HUES6 (cell line): ENCODE measurements around the gene KRTAP4-9.
"Not testable (repeated sequence)": the region's sequence is repeated elsewhere in the genome, so short reads cannot be mapped to it uniquely, and the experiment has no call there.

ENCODE experiments used
- H3K27ac ChIP-seq: 2 replicates; pipeline ENCODE4 v1.7.0; 2013; ENCODE audit warnings: low read depth, mild to moderate bottlenecking, low read length, inconsistent platforms
- H3K27me3 ChIP-seq: 2 replicates; pipeline ENCODE4 v1.6.1; 2013; ENCODE audit warnings: low read length; ENCODE audit not compliant: control insufficient read depth, insufficient read depth
- H3K36me3 ChIP-seq: 2 replicates; pipeline ENCODE4 v1.6.1; 2013; ENCODE audit warnings: low read length; ENCODE audit not compliant: control insufficient read depth, insufficient read depth
- H3K4me1 ChIP-seq: 2 replicates; pipeline ENCODE4 v1.6.1; 2013; ENCODE audit warnings: low read length; ENCODE audit not compliant: control insufficient read depth, insufficient read depth
- H3K4me3 ChIP-seq: 2 replicates; pipeline ENCODE4 v1.5.1; 2013; ENCODE audit warnings: low read depth, low read length
- H3K9ac ChIP-seq: one replicate; pipeline ENCODE4 v1.6.1; 2013; ENCODE audit warnings: mild to moderate bottlenecking, low read length
- H3K9me3 ChIP-seq: 2 replicates; pipeline ENCODE4 v1.6.1; 2013; ENCODE audit warnings: low read depth, low read length; ENCODE audit not compliant: control insufficient read depth, insufficient read depth

KRTAP4-9 gene

GRCh38 chr17:41139865-41140264 lies 34.7 kb downstream of the KRTAP4-9 start:
- H3K4me3 ChIP-seq, H3K4me1 ChIP-seq, H3K27ac ChIP-seq, H3K36me3 ChIP-seq, H3K9ac ChIP-seq, H3K27me3 ChIP-seq: not testable (repeated sequence)
- H3K9me3 ChIP-seq, result peaks cover 24% of the 10 kb centered on the region

DNA sequence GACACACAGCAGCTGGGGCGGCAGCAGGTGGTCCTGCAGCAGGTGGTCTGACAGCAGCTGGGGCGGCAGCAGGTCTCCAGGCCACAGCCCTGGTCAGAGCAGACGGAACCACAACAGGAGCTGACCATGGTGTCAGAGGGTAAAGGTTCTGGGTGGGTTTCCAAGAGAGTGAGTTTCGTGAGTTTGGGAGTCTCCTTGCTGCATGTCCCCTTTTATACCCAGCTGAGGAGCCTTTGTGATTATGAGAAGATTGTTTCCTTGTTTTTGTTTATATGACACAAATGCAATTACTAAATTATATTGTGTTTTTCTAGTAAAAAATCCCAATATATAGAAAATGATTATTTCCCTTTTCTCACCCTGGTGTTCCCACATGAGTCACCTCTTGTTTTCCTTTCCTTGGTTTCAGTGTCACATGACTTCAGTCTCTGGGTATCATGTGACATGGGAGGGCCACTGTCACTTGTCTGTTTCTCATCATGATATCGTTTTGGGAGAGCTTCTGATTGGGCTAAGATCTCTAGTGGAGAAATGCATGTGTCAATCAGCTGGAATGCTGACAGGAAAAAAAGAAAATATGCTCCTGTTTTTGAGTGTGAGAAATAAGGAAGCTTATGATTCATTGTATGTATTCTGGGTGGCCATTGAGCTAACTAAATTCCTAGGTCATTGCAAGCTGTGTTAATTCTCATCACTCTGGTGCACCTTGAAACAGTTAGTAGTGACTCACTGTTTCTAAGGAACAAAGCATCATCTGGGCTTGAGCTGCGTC lies 35.4 kb downstream of the KRTAP4-9 start, which contains the start of gene KRTAP4-6:
KRTAP4-6 (minus strand) TSS at position 185 of the 772 bp plus-strand sequence; CDS start at position 128, 57 bp downstream.
- no peaks in the 10 kb centered on the region for H3K27me3 ChIP-seq
- H3K4me3 ChIP-seq, result no peak within 1 kb of the TSS
- H3K27ac ChIP-seq, result no peak within 1 kb of the TSS
- H3K36me3 ChIP-seq, result no peaks in the 10 kb centered on the region
- no peak within 1 kb of the TSS for H3K9ac ChIP-seq
- H3K9me3 ChIP-seq, result peaks cover 24% of the 10 kb centered on the region
- no peaks in the 10 kb centered on the region for H3K4me1 ChIP-seq

GRCh38 chr17:41141361-41141760 lies 36.2 kb downstream of the KRTAP4-9 start:
- Histone ChIP-seq H3K4me3 (no peak overlapping the region), H3K27me3 (no peaks in the 10 kb centered on the region), H3K36me3 (no peaks in the 10 kb centered on the region), H3K9ac (no peak overlapping the region), H3K27ac (no peak overlapping the region), H3K9me3 (peaks cover 24% of the 10 kb centered on the region), H3K4me1 (no peaks in the 10 kb centered on the region)

- Histone ChIP-seq H3K4me1 (no peaks in the 10 kb centered on the region), H3K4me3 (no peak overlapping the region), H3K9ac (no peak overlapping the region), H3K36me3 (no peaks in the 10 kb centered on the region), H3K27ac (no peak overlapping the region), H3K27me3 (no peaks in the 10 kb centered on the region; the same call in 1 of the 2 replicates), H3K9me3 (peaks cover 21% of the 10 kb centered on the region)
Measured at GRCh38 chr17:41144846-41145245, 39.7 kb downstream of the KRTAP4-9 start.

GRCh38 chr17:41145261-41145660 lies 40.1 kb downstream of the KRTAP4-9 start:
- Histone ChIP-seq H3K9ac (no peak overlapping the region), H3K9me3 (peaks cover 17% of the 10 kb centered on the region), H3K4me1 (no peaks in the 10 kb centered on the region), H3K36me3 (no peaks in the 10 kb centered on the region), H3K27me3 (no peaks in the 10 kb centered on the region; the same call in 1 of the 2 replicates), H3K4me3 (no peak overlapping the region), H3K27ac (no peak overlapping the region)

- Histone ChIP-seq H3K4me3 (no peak overlapping the region), H3K36me3 (no peaks in the 10 kb centered on the region), H3K27ac (no peak overlapping the region), H3K27me3 (no peaks in the 10 kb centered on the region; the same call in 1 of the 2 replicates), H3K9ac (no peak overlapping the region), H3K9me3 (peaks cover 6% of the 10 kb centered on the region), H3K4me1 (no peaks in the 10 kb centered on the region)
Measured at GRCh38 chr17:41147531-41148204, 42.5 kb downstream of the KRTAP4-9 start.

DNA sequence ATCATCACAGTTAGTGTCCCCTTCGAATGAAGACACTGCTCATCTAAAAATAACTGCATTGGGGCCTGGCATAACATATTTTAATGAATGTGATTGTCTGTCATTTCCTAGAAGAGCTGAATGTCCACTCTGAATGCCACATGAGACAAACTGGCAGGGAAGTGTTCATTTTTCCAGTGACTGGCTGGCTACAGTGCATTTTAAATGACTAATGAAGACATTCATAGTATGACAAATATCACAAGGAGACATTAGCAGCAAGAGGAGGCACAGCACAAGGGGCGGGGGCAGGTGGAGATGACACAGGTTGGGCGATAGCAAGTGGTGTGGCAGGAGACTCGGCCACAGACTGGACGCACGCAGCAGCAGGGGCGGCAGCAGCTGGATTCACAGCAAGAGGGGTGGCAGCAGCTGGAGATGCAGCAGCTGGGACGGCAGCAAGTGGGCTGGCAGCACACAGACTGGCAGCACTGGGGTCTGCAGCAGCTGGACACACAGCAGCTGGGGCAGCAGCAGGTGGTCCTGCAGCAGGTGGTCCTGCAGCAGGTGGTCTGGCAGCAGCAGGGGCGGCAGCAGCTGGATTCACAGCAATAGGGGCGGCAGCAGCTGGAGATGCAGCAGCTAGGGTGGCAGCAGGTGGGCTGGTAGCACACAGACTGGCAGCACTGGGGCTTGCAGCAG lies 43.9 kb downstream of the KRTAP4-9 start:
- H3K9me3 ChIP-seq, H3K27me3 ChIP-seq, H3K27ac ChIP-seq, H3K36me3 ChIP-seq, H3K4me1 ChIP-seq, H3K4me3 ChIP-seq, H3K9ac ChIP-seq: not testable (repeated sequence)

DNA sequence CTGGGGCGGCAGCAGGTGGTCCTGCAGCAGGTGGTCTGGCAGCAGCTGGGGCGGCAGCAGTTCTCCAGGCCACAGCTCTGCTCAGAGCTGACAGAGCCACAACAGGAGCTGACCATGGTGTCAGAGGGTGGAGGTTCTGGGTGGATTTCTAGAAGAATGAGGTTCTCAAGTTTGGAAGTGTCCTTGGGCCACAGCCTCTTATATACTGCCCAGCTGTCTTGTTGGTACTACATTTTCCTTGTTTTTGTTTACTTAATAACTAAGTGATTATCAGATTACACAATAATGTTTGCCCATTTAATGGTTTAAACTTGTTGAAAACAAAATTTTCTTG lies 44.4 kb downstream of the KRTAP4-9 start, which contains the start of gene KRTAP4-5:
KRTAP4-5 (minus strand) TSS at position 174 of the 334 bp plus-strand sequence; CDS start at position 116, 58 bp downstream.
- Histone ChIP-seq H3K36me3 (no peaks in the 10 kb centered on the region), H3K9ac (no peak within 1 kb of the TSS), H3K9me3 (no peaks in the 10 kb centered on the region), H3K4me3 (no peak within 1 kb of the TSS), H3K4me1 (no peaks in the 10 kb centered on the region), H3K27ac (no peak within 1 kb of the TSS), H3K27me3 (no peaks in the 10 kb centered on the region; the same call in 1 of the 2 replicates)

GRCh38 chr17:41150026-41150425 lies 44.8 kb downstream of the KRTAP4-9 start:
- no peak overlapping the region for H3K27ac ChIP-seq
- no peaks in the 10 kb centered on the region; the same call in 1 of the 2 replicates for H3K27me3 ChIP-seq
- no peak overlapping the region for H3K9ac ChIP-seq
- H3K36me3 ChIP-seq, result no peaks in the 10 kb centered on the region
- H3K4me1 ChIP-seq, result no peaks in the 10 kb centered on the region
- H3K9me3 ChIP-seq, result no peaks in the 10 kb centered on the region
- no peak overlapping the region for H3K4me3 ChIP-seq

DNA sequence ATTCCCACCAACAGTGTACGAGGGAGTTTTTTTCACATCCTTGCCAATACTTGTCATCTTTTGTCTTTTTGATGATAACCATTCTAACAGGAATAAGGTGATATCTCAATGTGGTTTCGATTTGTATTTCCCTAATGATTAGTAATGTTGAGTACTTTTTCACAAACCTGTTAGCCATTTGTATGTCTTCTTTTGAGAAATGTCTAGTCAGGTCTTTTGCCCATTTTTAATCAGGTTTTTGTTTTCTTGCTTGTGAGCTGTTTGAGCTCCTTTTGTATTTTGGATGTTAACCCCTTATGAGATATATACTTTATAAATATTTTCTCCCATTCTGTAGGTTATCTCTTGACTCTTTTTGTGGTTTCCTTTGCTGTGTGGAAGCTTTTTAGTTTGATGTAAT lies 46.3 kb downstream of the KRTAP4-9 start:
- H3K4me3 ChIP-seq, result no peak overlapping the region
- no peak overlapping the region for H3K27ac ChIP-seq
- no peak overlapping the region for H3K9ac ChIP-seq
- no peaks in the 10 kb centered on the region for H3K36me3 ChIP-seq
- H3K9me3 ChIP-seq, result no peaks in the 10 kb centered on the region
- H3K4me1 ChIP-seq, result no peaks in the 10 kb centered on the region
- no peaks in the 10 kb centered on the region; the same call in 1 of the 2 replicates for H3K27me3 ChIP-seq

DNA sequence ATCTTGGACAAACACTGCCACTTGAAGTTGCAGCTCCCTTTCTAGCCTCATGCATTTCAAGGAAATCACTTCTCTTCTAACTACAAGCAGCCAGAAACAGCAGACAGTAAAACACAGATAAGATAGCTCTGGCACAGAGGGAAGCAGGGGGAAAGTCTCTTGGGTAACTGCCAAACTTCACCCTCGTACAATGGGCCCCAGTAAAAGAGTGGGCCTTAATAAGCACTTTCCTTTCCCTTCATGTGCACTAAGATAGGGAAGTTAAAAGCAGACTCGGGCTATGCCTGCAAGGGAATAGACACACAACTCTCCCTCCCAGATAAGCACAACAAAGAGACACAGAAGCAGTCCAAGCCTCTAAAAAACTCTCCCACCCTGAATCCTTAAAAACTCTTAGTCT lies 48.7 kb downstream of the KRTAP4-9 start:
- no peak overlapping the region for H3K4me3 ChIP-seq
- no peaks in the 10 kb centered on the region for H3K4me1 ChIP-seq
- H3K27ac ChIP-seq, result no peak overlapping the region
- no peak overlapping the region for H3K9ac ChIP-seq
- no peaks in the 10 kb centered on the region for H3K36me3 ChIP-seq
- H3K9me3 ChIP-seq, result no peaks in the 10 kb centered on the region
- no peaks in the 10 kb centered on the region for H3K27me3 ChIP-seq
